ENCODE results near the gene ADAM22.
"Not testable (repeated sequence)": the region's sequence is repeated elsewhere in the genome, so short reads cannot be mapped to it uniquely, and the experiment has no call there.

The ADAM22 gene

DNA sequence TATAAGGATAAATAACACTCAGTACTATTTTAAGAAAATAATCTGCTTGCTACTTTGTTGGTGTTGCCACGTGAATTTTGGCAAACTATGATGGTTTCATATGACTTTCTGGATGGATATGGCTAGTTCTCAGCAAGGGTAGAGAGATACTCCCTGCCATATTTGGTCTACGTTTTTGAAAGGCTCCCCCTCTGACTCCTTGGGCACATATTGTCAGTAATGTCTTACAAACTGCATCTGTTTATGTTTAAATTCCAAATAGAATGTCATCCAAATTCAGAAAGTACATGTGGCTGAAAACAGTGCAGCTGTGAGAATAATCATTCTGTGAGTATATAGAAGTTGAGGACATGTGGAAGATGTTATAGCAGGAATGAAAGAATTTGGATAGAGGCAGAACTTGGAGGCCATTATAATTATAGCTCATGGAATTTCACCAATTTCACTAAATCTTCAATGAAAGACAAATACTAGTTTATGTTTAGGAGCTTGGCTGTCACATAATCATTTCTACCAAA lies 178.0 kb downstream of the ADAM22 start:
- no peak for DNase-seq (ENCODE audit: low spot score)

DNA sequence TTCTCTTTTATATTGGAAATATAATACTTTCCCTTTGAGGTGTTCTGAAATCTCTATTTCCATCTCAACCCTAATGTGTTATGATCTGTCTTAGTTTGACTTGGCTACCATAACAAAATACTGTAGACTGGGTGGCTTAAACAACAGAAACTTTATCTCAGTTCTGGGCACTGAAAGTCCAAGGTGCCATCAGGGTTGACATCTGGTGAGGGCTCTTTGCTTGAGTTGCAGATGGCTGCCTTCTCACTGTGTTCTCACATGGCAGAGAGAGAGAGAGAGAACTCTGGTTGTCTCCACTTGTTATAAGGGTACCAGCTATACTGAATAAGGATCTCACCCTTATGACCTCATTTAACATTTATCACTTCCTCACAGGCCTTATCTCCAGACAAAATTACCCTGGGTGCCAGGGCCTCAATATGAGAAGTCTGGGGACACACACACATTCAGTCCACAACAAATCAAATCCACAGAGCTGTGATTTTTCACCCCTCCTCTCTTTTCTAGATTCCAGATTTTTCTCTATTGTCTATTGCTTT lies 181.3 kb downstream of the ADAM22 start:
- no peak for DNase-seq (ENCODE audit: low spot score)

DNA sequence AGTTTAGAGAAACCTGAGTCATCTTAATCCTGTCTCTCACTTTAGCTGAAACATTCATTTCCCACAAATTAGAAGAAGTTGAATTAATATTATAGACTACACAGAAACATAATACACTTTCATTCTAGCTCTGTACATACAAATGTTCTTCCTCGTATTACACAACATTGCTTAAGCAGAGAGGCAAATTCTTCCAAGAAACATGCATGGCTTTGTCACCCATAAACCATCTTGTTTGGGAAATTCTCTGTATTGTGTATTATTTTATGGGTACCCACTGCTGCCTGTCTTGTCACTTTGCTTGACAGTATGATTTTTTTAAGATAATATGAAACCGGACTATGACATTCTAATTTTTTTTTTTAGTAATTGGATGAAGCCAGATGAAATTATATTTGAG lies 181.8 kb downstream of the ADAM22 start:
- DNase-seq (ENCODE audit: low spot score) = no peak

DNA sequence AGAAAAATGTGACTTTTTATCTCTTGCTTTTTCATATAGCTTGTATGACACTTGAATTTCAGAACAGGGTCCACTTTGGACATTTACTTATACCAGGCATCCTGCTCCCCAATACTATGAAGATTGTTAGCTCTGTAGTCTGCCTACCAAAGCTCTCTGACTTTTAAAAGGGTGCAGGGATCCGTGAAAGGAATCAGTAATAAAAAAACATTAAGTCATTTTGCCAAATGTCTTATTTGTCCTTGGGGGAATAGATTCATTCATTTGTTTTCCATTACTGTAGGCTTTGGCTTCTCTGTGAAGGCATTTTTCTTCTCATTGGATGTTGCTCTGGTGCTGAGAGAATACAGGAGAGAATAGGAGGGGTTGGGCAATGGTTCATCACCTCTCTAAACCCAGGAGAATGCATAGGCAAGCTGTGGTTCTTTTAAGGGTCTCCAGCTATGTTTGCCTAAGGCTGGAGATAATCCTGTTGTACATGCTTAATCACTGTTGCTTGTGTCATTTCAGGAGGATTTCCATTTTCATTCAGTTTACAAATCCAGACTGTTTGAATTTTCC lies 182.3 kb downstream of the ADAM22 start:
- no peak for DNase-seq (ENCODE audit: low spot score)

DNA sequence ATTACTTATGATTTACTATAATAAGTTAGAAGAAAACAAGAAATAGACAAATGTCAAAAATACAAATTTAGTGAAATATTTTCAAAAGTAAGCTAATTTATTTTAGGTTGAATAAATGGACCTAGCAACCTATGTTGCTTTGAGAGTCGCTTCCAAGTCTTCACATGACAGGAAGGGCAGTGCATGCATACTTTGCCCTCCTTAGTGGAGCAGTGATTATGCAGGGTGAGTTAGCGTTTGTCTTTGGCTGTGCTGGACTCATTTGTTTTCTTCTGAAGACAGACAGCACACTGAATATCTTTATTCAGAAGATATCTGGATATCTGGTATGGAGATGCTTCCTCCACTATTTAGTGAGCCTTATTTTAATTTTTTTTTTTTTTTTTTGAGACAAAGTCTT lies 183.3 kb downstream of the ADAM22 start:
- no peak for DNase-seq (ENCODE audit: low spot score)

DNA sequence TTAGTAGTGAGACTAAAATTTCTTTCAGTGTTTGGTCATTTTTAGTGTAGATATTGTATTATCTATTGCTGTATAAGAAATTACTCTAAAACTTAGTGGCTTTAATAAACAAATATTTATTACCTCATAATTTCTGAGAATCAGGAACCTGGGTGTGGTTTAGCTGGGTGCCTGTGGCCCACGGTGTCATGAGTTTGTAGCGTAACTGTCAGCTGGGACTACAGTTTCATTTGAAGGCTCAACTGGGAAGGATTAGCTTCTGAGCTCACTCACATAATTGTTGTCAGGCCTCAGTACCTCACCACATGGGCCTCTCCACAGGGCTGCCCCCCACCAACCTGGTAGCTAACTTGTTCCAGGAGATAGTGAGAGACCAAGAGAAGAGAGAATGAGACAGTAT lies 187.3 kb downstream of the ADAM22 start:
- DNase-seq (ENCODE audit: low spot score) = no peak

DNA sequence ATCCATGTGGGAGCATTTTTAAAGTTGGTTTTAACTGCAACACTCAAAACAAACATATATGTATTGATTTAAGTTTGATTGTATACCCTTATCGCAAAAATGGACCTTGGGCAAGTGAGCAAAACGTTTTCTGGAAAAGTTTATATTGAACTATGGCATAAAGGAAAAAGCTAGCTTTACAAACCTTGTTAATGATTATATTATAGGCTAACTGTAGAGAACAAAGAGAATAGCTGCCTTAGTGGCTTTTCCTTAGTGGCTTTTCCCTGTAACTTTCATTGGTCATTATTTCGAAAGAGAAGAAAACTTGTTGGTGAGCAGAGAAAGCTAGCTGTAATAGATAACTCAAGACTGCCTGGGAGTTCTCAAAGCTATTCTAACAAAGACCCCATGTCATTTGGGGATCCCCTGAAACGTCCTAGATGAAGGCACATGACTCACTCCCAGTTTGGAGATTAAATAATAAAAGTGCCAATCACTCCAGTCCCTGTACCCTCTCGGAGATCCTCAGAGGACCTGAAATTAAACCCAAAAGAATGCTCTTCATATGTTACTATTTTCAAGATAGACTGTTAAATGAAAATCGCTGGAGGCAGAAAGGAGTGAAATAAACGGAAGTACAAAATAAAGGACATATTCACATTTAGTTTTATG lies 193.7 kb downstream of the ADAM22 start:
- DNase-seq (ENCODE audit: low spot score) = no peak

DNA sequence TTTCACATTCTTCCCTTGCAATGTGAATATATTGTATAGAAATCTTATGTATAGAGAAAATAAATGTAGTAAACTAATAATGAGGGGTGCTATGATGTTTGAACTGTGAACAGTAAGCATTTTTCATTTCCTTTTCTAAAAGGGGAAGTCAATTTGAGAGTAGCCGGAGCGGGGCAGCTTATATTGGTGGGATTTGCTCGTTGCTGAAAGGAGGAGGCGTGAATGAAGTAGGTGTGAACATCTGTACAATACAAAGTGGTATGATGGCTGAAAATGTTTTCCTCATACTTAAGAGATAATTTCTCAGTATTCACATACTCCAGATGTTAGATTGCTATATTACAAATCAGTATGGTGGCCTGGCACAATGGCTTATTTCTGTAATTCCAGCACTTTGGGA lies 198.7 kb downstream of the ADAM22 start:
- no peak for DNase-seq (ENCODE audit: low spot score)

DNA sequence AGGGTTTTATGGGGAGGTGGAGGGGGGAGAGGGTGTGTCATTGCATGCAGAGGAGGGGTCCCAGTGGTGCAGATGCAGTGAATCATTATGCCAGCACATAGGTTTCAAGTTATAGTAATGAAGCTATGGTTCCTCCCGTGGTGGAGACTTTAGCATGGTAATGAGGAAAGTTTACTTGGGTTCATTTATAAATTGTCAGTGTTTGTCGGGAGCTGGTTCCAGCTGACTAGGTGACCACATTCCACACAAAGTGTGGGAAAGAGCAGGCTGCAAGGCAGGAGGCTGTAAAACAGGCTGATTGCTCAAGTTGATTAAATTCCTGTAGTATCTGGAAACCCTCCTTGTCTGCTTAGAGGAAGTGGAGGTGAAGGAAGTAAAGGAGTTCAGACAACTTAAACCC lies 206.9 kb downstream of the ADAM22 start:
- no peak for DNase-seq (ENCODE audit: low spot score)

DNA sequence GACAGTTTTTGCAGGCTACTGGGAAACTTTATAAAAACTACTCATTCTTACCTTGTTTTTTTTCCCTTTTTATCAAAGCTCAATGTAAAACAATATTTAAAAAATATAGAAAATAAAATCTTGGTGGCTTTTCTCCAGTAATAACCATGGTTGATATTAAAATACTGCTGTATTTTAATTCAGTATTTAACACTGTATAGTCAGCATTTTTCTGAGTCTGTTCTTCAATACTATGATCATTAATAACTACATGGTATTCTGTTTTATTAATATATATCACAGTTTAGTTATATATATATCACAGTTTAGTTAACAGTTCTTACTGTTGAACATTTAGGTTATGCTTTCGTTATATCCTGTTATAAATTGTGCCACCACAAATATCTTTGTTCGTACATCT lies 207.4 kb downstream of the ADAM22 start:
- no peak for DNase-seq (ENCODE audit: low spot score)

DNA sequence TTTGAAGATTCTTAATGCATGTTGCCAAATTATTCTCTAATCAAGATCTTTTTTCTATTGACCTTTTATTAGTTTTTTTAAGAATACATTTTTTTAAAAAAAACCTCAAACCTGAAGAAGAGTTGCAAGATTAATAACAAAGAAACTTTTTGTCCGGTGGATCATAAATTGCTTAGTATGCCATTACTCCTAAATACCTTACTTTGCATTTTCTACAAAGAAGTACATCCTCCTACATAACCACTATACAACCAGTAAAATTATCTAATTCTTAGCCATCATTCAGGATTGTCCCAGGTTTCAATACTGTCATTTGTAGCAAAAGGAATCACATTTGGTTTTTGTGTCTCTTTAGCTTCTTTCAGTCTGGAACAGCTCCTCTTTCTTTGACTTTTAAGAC lies 207.9 kb downstream of the ADAM22 start:
- DNase-seq (ENCODE audit: low spot score) = no peak

DNA sequence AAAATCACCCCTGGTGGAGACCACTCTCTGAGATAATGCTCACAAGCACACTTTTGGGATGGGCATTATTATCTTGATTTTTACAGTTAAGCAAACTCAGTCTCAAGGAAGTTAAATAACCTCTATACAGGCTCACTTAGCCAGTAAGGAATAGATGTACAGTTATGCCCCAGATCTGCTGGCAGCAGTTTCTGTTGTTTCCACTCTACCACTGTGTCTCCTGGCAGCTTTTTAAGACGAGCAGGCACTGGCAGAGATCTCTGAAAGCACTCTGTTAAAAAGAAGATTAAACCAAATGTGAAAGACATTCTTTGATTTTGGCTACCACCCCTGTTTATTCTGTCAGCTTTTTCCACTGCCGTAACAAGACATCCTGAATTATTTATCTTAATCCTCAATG lies 212.6 kb downstream of the ADAM22 start:
- DNase-seq (ENCODE audit: low spot score) = no peak

DNA sequence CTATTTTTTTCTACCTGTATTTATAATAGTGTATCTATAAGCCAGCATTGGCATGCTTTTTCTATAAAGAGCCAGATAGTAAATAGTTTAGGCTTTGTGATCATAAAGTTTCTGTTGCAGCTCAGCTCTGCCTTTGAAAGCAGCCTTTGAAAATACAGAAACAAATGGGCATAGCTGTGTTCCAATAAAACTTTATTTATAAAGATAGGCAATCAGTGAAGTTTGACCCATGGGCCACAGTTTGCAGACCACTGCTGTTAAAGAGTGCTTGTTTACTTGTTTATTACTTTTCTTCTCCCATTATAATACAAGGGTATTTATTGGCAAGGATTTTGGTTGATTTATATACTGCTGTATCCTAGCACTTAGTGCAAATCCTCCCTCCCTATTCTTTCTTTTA lies 213.3 kb downstream of the ADAM22 start:
- no peak for DNase-seq (ENCODE audit: low spot score)

DNA sequence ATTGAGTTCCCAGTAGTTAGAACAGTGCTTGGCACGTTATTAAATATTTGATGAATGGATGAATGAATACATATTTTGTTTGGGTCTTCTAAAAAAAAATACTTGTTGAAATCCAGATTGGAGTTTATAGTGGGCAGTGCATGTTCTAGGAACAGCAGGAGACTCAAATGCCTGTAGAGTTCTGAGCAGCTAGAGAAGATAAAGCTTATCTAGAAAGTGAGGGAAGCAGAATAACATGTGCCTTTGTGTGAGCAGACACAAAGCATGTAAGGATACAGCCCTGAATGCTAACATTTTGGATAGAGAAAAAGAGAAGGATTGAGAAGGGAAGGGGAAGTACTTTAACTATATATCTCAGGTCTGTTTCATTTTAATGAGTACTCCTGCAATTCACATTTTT lies 213.9 kb downstream of the ADAM22 start:
- DNase-seq (ENCODE audit: low spot score) = no peak

DNA sequence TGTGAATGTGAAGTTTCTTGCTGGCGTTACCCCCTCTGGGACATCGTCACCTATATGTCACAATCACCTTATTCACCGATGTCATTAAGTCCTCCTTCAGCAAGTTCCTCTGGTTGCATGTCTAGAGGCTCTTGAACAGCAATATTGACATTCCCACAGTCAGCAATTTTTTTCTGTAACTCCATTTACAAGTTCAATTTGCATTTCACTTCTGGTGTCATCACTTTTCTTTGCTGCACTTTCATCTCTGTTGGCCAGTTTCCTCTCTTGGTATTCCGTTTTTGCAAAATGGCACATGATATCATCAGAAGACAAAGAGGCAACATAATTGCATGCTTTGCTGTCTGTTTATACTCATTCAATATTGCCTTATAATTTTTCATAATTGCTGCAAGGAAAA lies 216.0 kb downstream of the ADAM22 start:
- no peak for DNase-seq (ENCODE audit: low spot score)

DNA sequence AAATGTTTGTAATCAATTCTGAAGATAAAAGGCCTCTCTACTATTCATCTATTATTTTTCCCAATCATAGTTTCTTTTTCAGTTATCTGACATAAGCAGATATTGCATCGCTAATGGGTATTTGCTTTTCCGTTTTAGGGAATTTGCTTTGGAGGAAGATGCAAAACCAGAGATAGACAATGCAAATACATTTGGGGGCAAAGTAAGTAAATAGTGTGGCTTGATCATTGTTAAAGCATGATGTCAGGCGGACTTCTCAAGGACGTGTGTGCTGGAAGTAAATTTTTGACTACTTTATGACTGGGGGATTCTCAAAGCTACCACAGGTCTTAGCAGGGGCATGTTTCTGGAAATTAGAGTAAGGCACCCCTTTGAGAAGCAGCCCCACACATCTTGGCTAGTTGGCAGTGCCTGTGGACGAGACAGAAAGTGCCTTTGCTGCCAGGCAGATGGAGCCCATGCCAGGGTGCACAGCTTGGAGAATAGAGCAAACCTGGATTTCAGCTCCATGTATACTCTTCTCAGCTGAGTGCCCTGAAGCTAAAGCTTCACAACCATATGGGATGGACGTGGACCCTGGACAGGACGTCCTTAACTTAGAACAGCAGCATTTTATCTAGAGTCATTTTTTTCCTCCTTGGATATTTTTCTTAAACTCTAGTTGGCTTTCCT lies 217.2 kb downstream of the ADAM22 start:
- DNase-seq (ENCODE audit: low spot score) = no peak

DNA sequence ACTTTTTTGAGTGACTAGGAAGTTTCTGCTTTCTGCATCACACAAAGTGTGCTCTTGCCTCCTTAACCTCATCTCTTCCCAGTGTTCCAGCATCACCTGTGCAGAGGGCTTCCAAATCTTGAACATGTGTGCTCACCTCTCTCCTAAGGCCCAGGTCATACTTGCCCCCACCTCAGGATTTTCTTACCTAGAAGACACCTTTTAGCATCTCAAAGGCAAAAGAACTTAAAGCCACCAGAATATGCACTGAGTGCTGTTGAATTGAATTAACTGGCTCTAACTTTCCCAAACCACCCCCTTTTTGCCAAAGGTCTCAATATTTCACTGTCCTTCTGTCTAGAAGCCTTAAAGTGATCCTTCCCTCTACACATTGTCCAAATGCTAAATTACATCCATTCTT lies 219.3 kb downstream of the ADAM22 start:
- no peak for DNase-seq (ENCODE audit: low spot score)

DNA sequence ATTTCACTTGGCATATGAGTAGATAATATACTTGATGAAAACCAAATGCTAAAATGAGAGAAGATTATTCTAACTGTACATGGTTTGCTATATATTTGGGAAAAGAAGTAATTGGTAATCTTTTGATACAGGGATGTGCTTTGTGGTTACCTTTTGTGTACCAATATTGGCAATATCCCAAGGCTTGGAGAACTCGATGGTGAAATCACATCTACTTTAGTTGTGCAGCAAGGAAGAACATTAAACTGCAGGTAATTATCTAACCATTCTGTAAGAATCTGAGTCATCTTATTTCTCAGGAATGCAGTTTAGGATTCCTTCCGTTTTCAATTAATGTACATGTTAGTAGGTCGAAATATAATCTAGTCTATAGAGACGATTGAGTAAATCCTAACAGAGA lies 221.7 kb downstream of the ADAM22 start:
- no peak for DNase-seq (ENCODE audit: low spot score)

DNA sequence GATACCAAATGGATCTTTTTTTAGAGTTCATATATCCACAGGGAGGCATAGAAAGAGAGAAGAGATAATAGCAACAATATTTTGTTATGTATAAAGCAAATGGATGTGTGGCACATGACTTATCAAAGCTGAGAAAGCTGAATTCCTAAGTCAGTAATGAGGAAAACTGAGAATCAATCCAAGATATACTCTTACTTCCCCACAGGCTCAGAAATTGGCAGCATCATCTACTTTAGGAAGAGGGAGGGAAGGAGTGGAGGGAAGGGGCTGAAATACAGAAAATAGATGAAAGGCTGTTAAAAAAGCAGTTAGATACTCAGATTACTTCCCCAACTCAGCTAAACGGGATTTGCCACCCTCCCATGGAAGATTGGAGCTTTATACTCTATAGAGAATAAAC lies 222.3 kb downstream of the ADAM22 start:
- no peak for DNase-seq (ENCODE audit: low spot score)

DNA sequence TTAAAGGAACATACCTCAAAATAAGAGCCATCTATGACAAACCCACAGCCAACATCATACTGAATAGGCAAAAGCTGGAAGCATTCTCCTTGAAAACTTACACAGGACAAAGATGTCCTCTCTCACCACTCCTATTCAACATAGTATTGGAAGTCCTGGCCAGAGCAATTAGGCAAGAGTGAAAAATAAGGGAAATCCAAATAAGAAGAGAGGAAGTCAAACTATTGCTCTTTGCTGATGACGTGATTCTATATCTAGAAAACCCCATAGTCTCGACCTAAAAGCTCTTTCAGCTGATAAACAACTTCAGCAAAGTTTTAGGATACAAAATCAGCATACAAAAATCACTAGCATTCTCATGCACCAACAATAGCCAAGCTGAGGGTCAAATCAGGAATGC lies 225.7 kb downstream of the ADAM22 start:
- DNase-seq (ENCODE audit: low spot score) = not testable (repeated sequence)

DNA sequence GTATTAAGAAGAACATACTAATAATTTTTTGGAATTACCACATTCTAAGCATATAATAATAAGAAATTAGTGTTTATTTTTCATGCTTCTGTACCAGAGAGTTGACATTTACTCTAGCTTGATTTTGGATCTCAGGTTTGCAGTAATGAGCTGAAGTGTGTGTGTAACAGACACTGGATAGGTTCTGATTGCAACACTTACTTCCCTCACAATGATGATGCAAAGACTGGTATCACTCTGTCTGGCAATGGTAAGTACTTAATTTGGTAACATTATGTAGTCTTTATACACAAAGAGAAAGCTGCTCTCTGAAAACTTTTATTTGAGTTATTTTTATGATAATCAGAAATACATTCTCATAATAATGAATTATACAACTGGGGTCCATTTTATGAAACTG lies 231.6 kb downstream of the ADAM22 start:
- no peak for DNase-seq (ENCODE audit: low spot score)

DNA sequence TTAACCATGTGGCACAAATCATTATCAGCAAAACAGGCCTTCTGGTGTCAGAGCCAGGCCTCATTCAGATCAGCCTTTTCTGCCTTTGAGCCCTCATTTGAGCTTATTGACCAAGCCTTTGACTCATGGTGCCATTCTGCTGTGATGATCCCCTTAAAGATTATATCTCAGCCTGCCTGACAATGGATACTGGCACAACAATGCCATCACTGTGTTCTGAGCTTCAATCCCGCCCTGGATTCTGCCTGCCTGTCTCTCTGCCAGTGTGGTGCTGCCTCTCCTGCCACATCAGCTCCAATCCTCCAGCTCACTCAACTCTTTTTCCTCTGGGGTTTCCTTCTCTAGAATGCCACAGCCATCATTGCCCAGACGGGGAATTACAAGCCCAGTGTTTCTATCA lies 233.2 kb downstream of the ADAM22 start:
- no peak for DNase-seq (ENCODE audit: low spot score)

DNA sequence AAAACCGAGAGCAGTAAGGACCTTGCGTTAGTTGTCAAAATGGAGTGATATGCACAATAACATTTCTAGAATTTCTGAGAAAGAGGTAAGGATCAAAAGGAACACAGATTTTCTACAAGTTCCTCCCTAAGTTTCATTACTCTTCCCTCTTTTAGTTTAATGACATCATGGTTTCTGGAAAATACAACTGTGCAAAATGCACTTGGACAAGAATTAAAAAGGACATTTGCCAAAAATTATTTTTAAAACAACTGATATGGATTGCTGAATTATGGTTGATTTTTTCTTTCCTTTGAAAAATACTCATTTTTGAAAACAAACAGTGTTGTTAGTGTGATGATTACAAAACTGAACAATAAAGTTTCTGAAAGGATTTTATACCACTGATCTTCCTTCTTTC lies 233.7 kb downstream of the ADAM22 start:
- no peak for DNase-seq (ENCODE audit: low spot score)

All from kidney capillary endothelial cell (primary cell).